ENCODE measurements around the gene CRKL.

CRKL gene

GRCh38 chr22:20916916-20917810 lies at the start of gene CRKL:
CRKL (plus strand) TSS chr22:20917407; CDS start chr22:20917935, 528 bp downstream.
- TF ChIP-seq FOXM1 (IDR thresholded peaks at IDR 0.05; ENCODE audit: borderline replicate concordance, low read depth), result no peak
- no peak for TF ChIP-seq TEAD4 (IDR thresholded peaks at IDR 0.05)
- peak; percentile 93 for TF ChIP-seq TAF1 (IDR thresholded peaks at IDR 0.05; ENCODE audit: low read depth)
- TF ChIP-seq CEBPB (IDR thresholded peaks at IDR 0.05), result peak; percentile 9; the same call in 1 of the 2 replicates
- peak; percentile 52; the same call in 1 of the 2 replicates for TF ChIP-seq CREB1 (IDR thresholded peaks at IDR 0.05; ENCODE audit: low read depth)
- no peak for TF ChIP-seq REST (IDR thresholded peaks at IDR 0.05; ENCODE audit: low read depth)
- TF ChIP-seq ZBTB7A (IDR thresholded peaks at IDR 0.05; ENCODE audit: low read depth), result no peak
- TF ChIP-seq MAX (IDR thresholded peaks at IDR 0.05), result peak; percentile 76
- TF ChIP-seq RAD21 (IDR thresholded peaks at IDR 0.05; ENCODE audit: low read depth), result peak; percentile 43; the same call in 1 of the 2 replicates
- TF ChIP-seq EGR1 (IDR thresholded peaks at IDR 0.05), result no peak
- peak; percentile 49; the same call in 1 of the 2 replicates for TF ChIP-seq TCF12 (IDR thresholded peaks at IDR 0.05; ENCODE audit: low read depth)
- TF ChIP-seq, protein P1, sequence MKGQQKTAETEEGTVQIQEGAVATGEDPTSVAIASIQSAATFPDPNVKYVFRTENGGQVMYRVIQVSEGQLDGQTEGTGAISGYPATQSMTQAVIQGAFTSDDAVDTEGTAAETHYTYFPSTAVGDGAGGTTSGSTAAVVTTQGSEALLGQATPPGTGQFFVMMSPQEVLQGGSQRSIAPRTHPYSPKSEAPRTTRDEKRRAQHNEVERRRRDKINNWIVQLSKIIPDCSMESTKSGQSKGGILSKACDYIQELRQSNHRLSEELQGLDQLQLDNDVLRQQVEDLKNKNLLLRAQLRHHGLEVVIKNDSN (IDR thresholded peaks at IDR 0.05), result no peak
- TF ChIP-seq NFIC (IDR thresholded peaks at IDR 0.05), result 0 out of 2 replicates have a peak, but pooled peaks have one; percentile 0
- peak; percentile 94 for TF ChIP-seq YY1 (IDR thresholded peaks at IDR 0.05; ENCODE audit: low read depth)
- no peak for TF ChIP-seq EP300 (IDR thresholded peaks at IDR 0.05; ENCODE audit: borderline replicate concordance)

DNA sequence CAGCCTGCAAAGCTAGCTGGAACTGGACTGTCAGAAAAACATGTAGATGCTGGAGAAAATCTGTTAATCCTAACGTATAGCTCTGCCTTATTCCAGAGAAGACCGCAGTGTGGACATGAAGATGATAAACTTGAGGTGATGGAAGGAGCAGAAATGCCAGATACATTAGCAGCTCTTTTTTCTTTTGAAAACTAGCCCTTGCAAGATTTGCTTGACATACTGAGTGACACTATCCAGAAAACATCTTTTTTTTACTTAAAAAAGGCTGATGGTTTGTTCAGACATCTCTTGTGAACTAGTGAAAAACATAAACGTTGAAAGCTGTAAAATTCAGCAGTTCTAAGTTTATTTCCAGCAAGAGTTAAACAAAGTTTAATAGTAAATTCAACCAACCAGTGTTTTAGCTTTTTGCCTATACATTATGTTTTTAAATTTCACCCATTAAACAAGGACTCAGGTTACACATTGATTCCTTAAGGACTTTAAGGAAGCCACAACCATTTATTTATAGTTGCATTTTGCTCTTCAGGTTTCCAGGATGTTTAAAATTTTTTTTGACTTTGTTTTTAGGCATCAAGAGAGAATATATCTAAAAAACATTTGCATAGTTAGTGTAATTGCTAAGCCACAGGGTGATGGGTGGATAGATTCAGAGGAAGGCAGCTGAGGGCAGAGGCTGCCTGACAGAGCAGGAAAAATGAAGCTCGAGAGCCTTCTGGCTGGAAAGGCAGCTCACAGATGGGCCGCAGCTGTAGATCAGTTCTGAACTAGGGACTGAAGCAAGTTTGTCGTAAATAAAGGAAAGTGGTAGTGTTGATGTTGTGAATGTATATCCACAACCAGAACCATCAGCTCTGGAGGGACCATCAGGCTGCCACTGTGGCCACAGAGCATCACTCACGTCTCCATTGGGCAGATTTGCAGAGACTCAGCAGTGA lies 48.9 kb upstream of the CRKL start:
- TF ChIP-seq ZBTB7A (IDR thresholded peaks at IDR 0.05; ENCODE audit: low read depth) (no peak), CREB1 (IDR thresholded peaks at IDR 0.05; ENCODE audit: low read depth) (no peak), TAF1 (IDR thresholded peaks at IDR 0.05; ENCODE audit: low read depth) (no peak), NFIC (IDR thresholded peaks at IDR 0.05) (no peak), MAX (IDR thresholded peaks at IDR 0.05) (no peak), EP300 (IDR thresholded peaks at IDR 0.05; ENCODE audit: borderline replicate concordance) (no peak), EGR1 (IDR thresholded peaks at IDR 0.05) (no peak), YY1 (IDR thresholded peaks at IDR 0.05; ENCODE audit: low read depth) (no peak), CEBPB (IDR thresholded peaks at IDR 0.05) (no peak), REST (IDR thresholded peaks at IDR 0.05; ENCODE audit: low read depth) (no peak), RAD21 (IDR thresholded peaks at IDR 0.05; ENCODE audit: low read depth) (no peak), FOXM1 (IDR thresholded peaks at IDR 0.05; ENCODE audit: borderline replicate concordance, low read depth) (no peak), TEAD4 (IDR thresholded peaks at IDR 0.05) (no peak), TCF12 (IDR thresholded peaks at IDR 0.05; ENCODE audit: low read depth) (no peak)
- TF ChIP-seq, protein P1 (IDR thresholded peaks at IDR 0.05), result no peak

- TF ChIP-seq, protein P1 (IDR thresholded peaks at IDR 0.05), result no peak
- no peak for TF ChIP-seq CREB1 (IDR thresholded peaks at IDR 0.05; ENCODE audit: low read depth)
- no peak for TF ChIP-seq NFIC (IDR thresholded peaks at IDR 0.05)
- TF ChIP-seq EGR1 (IDR thresholded peaks at IDR 0.05), result no peak
- no peak for TF ChIP-seq TEAD4 (IDR thresholded peaks at IDR 0.05)
- no peak for TF ChIP-seq FOXM1 (IDR thresholded peaks at IDR 0.05; ENCODE audit: borderline replicate concordance, low read depth)
- TF ChIP-seq MAX (IDR thresholded peaks at IDR 0.05), result no peak
- TF ChIP-seq CEBPB (IDR thresholded peaks at IDR 0.05), result no peak
- no peak for TF ChIP-seq TCF12 (IDR thresholded peaks at IDR 0.05; ENCODE audit: low read depth)
- no peak for TF ChIP-seq YY1 (IDR thresholded peaks at IDR 0.05; ENCODE audit: low read depth)
Observed at GRCh38 chr22:20869234-20869633, 48.0 kb upstream of the CRKL start.

DNA sequence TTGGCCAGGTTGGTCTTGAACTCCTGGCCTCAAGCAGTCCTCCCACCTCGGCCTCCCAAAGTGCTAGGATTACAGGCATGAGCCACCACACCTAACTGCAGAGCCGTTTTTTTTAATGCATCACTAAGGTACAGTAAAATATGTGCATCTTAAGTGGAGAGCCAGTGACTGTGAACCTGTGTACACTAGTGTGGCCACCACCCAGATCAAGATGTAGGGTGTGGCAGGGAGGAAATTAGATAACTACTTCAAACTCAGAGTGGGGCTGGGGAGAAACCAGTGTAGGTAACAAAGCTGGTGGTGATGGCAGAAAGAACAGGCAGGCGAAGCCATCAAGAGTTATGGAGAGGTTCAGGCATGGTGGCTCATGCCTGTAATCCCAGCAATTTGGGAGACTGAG lies 44.0 kb upstream of the CRKL start:
- no peak for TF ChIP-seq EP300 (IDR thresholded peaks at IDR 0.05; ENCODE audit: borderline replicate concordance)
- TF ChIP-seq CREB1 (IDR thresholded peaks at IDR 0.05; ENCODE audit: low read depth), result no peak
- no peak for TF ChIP-seq FOXM1 (IDR thresholded peaks at IDR 0.05; ENCODE audit: borderline replicate concordance, low read depth)
- TF ChIP-seq NFIC (IDR thresholded peaks at IDR 0.05), result no peak
- no peak for TF ChIP-seq TAF1 (IDR thresholded peaks at IDR 0.05; ENCODE audit: low read depth)
- TF ChIP-seq EGR1 (IDR thresholded peaks at IDR 0.05), result no peak
- no peak for TF ChIP-seq REST (IDR thresholded peaks at IDR 0.05; ENCODE audit: low read depth)
